ENCODE measurements around the gene LARGE1. TPM values are rescaled to one million over a fixed set of nuclear protein-coding genes. Genes with fewer than 3 reads are reported as not detected.

LARGE1 gene
- total and polyA plus RNA-seq, 2 of the 4 experiments (the other 2 are of a cell fraction), result 6.2 to 12.4 TPM

GRCh38 chr22:33341611-33342010 is 578.7 kb downstream of the LARGE1 start:
- CTCF ChIA-PET, result no interaction called here
- 72% methylated on average over 2 of the region's 8 CpGs; no CpG with 5 or more reads in 1 of the 2 experiments for WGBS, 2 experiments (ENCODE audit: extremely low coverage in 2 of 2, insufficient read length in 1 of 2)

More at GRCh38 chr22:33341611-33342010, 578.7 kb downstream of the LARGE1 start:
- intact Hi-C loops (cut with micrococcal nuclease), result no loop called here
- ATAC-seq (ENCODE audit: low read depth), result no peak
- Histone ChIP-seq H3K27me3 (ENCODE audit: control insufficient read depth, insufficient read depth, low read length) (no peaks in the 10 kb centered on the region), H3K79me1 (ENCODE audit: low read depth in 1 of 2, low read length in 2 of 2) (no peaks in the 10 kb centered on the region), H4K8ac (ENCODE audit: low read depth in 2 of 2, low read length in 2 of 2) (no peak overlapping the region), H3K56ac (ENCODE audit: extremely low read depth, insufficient read depth, low read length) (no peak overlapping the region), H2AK5ac (ENCODE audit: low read depth, low read length) (no peak overlapping the region), H4K20me1 (ENCODE audit: insufficient read depth, low read length) (no peaks in the 10 kb centered on the region), H2AFZ (replicated peaks; ENCODE audit: low read length, poor library complexity) (no peak overlapping the region), H4K91ac (ENCODE audit: insufficient read depth, low read depth, low read length) (no peak overlapping the region), H3K36me3 (ENCODE audit: control insufficient read depth, insufficient read depth, low read length) (peaks cover 2% of the 10 kb centered on the region; the same call in 1 of the 2 replicates), H2BK5ac (ENCODE audit: low read depth, low read length, poor library complexity, severe bottlenecking) (no peak overlapping the region), H2AK9ac (replicated peaks; ENCODE audit: low read depth, low read length, poor library complexity) (no peak overlapping the region), H3K9ac (ENCODE audit: low read depth, low read length) (no peak overlapping the region), H3K4me3 (ENCODE audit: insufficient read depth, low read depth, low read length) (no peak overlapping the region), H3K27ac (ENCODE audit: insufficient read depth, low read length) (no peak overlapping the region), H3K18ac (ENCODE audit: low read depth, low read length) (no peak overlapping the region), H2BK20ac (ENCODE audit: low read depth, low read length) (no peak overlapping the region), H3K14ac (replicated peaks; ENCODE audit: low read depth, low read length) (no peak overlapping the region), H3K9me1 (ENCODE audit: insufficient read depth, low read length) (no peaks in the 10 kb centered on the region), H3K4me2 (ENCODE audit: low read depth, low read length) (no peak overlapping the region), H3K23ac (ENCODE audit: low read depth, low read length) (no peak overlapping the region), H4K5ac (ENCODE audit: low read depth, low read length) (no peak overlapping the region), H3K4me1 (ENCODE audit: control insufficient read depth, insufficient read depth, low read length) (no peaks in the 10 kb centered on the region), H2BK15ac (ENCODE audit: low read depth, low read length) (no peak overlapping the region), H3K4ac (ENCODE audit: low read depth, low read length) (no peak overlapping the region), H3K9me3 (ENCODE audit: control insufficient read depth, insufficient read depth, low read length) (no peaks in the 10 kb centered on the region), H2BK120ac (ENCODE audit: low read depth, low read length) (no peak overlapping the region)
- TF ChIP-seq BHLHE40 (IDR thresholded peaks at IDR 0.05; ENCODE audit: low read depth, low read length) (no peak), RFX5 (IDR thresholded peaks at IDR 0.05; ENCODE audit: low read depth, low read length) (no peak), MAZ (IDR thresholded peaks at IDR 0.05; ENCODE audit: borderline replicate concordance, low read depth, low read length) (no peak), CTCF (conservative IDR thresholded peaks at IDR 0.05; ENCODE audit: low read depth, low read length) (no peak), CEBPB (IDR thresholded peaks at IDR 0.05; ENCODE audit: low read depth, low read length) (no peak)
- POLR2A ChIA-PET (ENCODE audit: unreplicated experiment), result no interaction called here
- no TSS peak for BruUV-seq (replicated peaks)
- dilution Hi-C loops (cut with HindIII; ENCODE audit: low sequenced_read_pairs, unreplicated experiment), result no loop called here
- DNase-seq, result no peak
- in situ Hi-C loops (cut with MboI; ENCODE audit: low sequenced_read_pairs), result no loop called here

Measured in IMR-90 (cell line).